IPS-NIHi11 (cell line): ENCODE data around the gene ENO2.

ENCODE experiments used
- DNase-seq: peaks from one replicate; pipeline ENCODE4 v3.0.0; 2012; ENCODE audit warnings: mixed read lengths, low spot score

ENO2 gene

DNA sequence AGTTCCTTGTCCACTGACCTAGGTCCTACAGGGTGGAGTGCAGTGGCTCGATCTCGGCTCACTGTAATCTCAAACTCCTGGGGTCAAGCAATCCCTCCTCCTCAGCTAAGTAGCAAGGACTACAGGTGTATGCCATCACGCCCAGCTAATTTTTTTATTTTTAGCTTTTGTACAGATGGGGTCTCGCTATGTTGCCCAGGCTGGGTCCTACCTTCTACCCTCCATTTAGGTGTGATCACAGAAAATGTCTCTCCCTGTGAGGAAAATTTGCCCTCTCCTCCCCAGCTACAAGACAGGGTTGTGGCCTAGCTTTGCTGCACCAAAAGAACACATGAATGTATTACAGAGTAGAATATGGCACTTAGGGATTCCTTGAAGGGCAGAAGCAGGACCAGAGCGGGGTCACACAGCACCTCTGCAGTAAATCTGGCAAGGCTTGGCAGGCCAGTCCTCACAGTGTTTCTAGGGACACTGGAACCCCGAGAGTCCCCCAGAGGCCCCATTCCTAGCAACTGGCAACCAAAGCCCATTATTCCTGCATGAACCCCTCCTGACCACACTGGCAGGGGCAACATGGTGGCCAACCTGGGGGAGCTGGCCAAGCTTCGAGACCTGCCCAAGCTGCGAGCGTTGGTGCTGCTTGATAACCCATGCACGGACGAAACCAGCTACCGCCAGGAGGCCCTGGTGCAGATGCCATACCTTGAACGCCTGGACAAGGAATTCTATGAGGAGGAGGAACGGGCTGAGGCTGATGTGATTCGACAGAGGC is 2.0 kb upstream of the ENO2 start:
- DNase-seq: no peak

DNA sequence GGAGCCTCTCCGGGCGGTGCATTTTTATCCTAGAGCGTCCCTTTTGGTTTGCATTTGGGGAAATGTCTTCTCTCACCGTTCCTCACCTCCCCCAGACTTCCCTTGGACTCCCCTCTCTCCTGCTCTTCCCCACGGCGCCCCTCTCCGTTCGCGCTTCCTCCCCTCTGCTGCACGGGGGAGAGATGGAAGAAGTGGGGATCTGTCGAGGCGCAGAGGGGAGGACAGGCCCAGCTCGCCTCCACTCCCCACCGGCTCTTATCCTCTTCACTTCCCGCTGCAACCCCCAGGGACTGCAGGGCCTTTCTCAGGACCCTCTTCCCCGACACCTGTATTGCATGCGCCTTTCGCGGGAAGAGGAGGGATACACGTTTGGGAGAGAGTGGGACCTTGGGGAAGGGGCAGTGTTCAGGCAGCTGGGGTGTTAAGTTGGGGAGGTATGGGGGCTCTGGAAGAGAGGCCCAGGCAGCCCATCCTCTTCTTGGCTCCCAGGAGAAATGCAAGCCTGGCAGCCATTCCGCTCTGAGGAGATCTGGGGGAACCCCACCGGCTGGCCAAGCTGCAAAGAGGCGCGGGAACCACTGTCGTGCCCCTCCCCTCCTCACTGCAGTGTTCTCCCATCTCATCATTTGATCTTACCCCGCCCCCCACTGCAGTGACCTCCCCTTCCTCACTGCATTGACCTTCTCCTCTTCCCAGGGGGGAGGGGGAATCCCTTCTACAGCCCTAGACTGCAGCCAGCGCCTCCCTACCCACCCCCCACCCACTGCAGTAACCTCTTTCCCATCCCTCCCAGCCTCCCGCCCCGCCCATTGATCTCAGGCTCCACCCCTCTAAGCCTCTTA is 788 bp downstream of the ENO2 start:
- DNase-seq: peak; percentile 80

- no peak for DNase-seq
Measured at GRCh38 chr12:6915789-6916285, 1.5 kb downstream of the ENO2 start.

- no peak for DNase-seq
Measured at GRCh38 chr12:6916426-6917200, 2.2 kb downstream of the ENO2 start.

- DNase-seq: no peak
Measured at GRCh38 chr12:6917491-6918231, 3.3 kb downstream of the ENO2 start.

DNA sequence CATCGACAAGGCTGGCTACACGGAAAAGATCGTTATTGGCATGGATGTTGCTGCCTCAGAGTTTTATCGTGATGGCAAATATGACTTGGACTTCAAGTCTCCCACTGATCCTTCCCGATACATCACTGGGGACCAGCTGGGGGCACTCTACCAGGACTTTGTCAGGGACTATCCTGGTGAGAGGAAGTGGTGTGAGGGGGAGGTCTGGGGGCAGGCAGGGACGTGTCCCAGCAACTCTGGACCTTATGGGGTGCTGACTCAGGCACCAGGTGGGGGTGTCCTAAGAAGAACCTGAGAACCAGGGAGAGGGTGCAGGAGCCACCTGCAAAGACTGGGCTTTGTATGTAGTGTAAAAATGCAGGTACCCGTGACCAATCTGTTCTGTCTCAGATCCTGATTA is 5.2 kb downstream of the ENO2 start:
- DNase-seq: no peak

DNA sequence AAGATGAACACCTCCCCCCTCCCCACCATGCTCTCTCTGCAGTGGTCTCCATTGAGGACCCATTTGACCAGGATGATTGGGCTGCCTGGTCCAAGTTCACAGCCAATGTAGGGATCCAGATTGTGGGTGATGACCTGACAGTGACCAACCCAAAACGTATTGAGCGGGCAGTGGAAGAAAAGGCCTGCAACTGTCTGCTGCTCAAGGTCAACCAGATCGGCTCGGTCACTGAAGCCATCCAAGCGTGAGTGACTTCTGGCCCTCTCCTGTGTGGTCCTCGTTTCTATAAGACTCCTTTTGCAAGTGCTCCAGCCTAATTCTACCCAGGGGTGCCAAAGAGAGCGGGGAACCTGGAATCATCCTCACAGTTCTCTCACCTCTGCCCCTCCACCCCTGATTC is 7.2 kb downstream of the ENO2 start:
- no peak for DNase-seq

DNA sequence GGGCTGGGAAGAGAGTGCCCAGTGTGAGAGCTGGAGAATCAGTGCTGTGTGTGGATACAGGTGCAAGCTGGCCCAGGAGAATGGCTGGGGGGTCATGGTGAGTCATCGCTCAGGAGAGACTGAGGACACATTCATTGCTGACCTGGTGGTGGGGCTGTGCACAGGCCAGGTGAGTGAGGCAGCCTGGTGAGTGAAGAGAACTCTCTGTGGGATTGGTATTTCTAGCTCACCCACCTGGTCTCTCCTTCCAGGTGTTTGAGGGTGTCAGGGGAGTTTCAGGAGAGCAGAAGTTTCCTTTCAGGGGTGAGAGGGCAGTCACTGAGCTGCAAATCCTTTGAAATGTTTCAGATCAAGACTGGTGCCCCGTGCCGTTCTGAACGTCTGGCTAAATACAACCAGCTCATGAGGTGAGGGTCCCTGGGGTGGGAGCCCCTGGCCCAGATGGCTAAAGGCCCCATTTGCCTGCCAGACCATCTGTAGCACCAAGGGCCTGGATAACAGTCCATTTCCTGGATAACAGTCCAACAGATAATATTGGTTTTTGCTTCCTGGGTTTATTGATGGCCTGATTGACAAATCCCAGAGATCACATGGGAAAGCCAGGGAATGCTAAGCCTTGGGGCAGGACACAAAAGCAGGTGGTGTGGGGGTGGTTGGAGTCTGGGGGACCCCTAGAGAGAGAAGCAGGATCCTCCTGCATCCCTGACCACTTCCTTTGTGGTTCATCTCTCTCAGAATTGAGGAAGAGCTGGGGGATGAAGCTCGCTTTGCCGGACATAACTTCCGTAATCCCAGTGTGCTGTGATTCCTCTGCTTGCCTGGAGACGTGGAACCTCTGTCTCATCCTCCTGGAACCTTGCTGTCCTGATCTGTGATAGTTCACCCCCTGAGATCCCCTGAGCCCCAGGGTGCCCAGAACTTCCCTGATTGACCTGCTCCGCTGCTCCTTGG is 7.9 kb downstream of the ENO2 start:
- no peak for DNase-seq

GRCh38 chr12:6923003-6923732 is 8.8 kb downstream of the ENO2 start:
- DNase-seq: no peak

GRCh38 chr12:6923851-6924250 is 9.5 kb downstream of the ENO2 start:
- DNase-seq: no peak

DNA sequence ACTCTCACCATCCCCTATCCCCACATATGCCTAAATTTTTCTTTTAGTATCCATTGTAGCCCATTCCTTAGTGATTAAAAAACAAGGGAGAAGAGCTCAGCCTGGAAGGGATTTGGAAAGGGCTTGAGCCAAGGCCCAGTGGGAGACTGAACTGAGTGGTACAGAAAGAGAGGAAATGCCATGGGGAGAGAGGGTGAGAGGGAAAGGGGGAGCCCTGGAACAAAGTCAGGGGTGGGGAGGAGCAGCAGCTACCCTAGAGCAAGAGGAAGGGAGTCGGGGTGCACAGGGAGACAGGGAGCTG is 10.8 kb downstream of the ENO2 start:
- no peak for DNase-seq

DNA sequence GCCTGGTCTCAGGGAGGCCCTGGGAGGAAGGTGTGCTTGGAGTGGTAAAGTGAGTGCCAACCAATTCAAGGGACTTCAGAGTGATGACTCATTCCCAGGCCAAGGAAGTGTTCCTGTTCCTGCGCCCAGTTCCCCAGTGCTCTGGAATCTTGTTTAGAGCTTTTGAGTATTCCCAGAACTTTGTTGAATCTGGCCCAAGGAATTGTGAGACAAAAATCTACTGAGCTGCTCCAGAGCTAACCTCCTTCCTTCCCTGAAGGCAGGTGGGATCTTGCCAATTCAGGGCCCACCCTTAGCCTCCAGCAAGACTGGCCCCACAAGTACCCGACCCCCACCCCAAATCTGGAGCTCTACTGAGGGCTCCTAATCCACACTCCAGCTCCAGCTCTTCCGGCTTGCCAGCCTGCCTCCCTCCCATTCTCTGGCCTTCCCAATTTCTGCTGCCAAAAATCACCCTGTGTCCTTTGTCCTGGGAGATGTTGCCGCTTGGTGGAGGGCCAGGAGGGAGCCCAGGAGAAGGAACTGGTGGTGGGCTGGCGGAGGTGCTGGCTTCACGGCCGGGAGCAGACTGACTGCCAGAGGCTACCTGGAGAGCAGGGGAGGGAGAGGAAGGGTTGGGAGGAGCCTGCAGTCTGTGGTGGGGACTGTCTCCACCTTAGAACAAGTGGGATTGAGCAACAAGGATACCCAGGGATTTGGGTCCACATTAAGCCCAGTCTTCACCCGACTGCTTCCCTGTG is 11.3 kb downstream of the ENO2 start:
- DNase-seq: peak; percentile 71

DNA sequence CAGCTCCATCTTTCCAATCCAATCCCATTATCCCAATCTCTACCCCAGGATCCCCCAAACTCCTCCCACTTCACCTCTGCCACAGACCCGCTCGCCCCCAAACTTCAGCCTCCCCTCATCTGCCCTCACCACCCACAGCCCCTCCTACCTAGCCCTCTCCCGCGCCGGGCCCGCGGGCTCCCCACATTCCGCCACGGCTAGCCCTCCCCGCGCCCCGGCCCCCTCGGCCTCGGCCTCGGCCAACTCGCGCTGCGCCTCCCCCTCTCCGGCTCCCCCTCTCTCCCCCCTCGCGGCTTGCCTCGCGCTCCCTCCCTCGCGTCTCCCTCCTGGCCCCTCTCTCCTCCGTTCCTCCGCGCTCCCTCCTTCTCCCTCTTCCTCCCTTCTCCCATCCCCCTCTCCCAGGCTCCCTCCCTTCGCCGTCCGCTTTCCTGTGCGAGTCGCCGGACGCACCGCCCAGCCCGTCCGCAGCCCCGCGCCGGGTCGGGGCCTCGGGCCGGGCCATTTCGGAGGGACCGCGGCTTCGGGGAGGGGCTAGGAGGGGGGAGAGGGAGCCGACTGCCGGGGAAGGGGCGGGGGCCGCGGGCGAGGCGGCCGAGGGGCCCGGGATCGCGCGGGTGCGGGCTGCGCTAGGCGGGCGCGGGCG is 13.1 kb downstream of the ENO2 start, which contains the start of gene ATN1:
TSS of gene ATN1 (plus strand) at position 581 of the 643 bp plus-strand sequence. CDS start 6,043 bp downstream, outside the sequence.
- DNase-seq: peak; percentile 84

DNA sequence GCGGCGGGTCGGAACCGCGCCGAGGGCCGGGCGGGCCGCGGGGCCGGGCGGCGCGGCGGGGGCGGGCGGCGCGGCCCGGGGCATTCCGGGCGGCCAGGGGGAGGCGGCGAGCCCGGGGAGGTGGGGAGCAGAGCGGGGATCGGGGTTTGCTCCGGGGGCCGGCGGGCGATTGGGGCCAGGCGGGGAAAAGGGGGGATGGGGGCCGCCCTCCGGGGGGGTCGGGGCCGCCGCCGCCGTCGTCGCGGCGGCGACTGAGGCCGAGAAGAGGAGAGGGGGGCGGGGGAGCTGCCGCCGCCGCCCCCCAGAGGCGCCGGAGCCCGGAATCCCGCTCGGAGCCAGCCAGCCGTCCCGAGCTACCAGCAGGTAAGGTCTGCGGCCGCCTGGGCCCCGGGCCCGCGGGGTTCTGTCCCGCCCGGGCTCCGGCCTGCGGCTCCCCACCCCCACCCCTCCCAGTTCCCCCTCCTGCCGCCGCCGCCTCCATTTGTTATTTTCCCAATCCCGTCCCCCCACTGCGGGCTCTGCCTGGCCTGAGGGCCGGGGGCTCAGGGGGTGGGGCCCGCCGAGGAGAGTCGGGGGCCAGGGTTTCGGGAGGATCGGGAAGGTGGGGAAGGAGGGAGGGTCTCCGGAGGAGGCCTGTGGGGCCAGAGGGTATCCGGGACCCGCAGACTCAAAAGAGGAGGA is 13.8 kb downstream of the ENO2 start:
- peak; percentile 47 for DNase-seq

GRCh38 chr12:6928703-6929407 is 14.5 kb downstream of the ENO2 start:
- no peak for DNase-seq

GRCh38 chr12:6929466-6930452 is 15.4 kb downstream of the ENO2 start:
- DNase-seq: no peak
